Tibial artery (tissue), 4 donors: ENCODE data around the gene CADPS2.

ENCODE experiments used
- DNase-seq, 2 donors: peaks; one replicate each; pipeline ENCODE4 v3.0.0-alpha.2; 2019
- H3K27ac ChIP-seq, 2 donors: fragments of 200-600 bp; sonication (generic) in 1 of 2; 1 replicate in 1 of 2; 2 replicates in 1 of 2; pipeline ENCODE4 v1.5.1; 2018 to 2019; ENCODE audit warnings: mild to moderate bottlenecking in 1 of 2
- H3K27me3 ChIP-seq, 2 donors: fragments of 200-600 bp; sonication (generic) in 1 of 2; one replicate each; pipeline versions ENCODE4 v1.5.1 to v1.6.0; 2016 to 2019
- H3K36me3 ChIP-seq, 3 donors: fragments of 200-600 bp; sonication (generic) in 2 of 3; one replicate each; pipeline ENCODE4 v1.5.1; 2016 to 2019; ENCODE audit warnings: mild to moderate bottlenecking in 2 of 3
- H3K4me1 ChIP-seq, 4 donors: fragments of 200-600 bp; sonication (generic) in 2 of 4; 1 replicate in 3 of 4; 2 replicates in 1 of 4; pipeline ENCODE4 v1.5.1; 2016 to 2019
- H3K4me3 ChIP-seq, 2 donors: fragments of 200-600 bp; sonication (generic) in 1 of 2; 1 replicate in 1 of 2; 2 replicates in 1 of 2; pipeline ENCODE4 v1.5.1; 2018 to 2019; ENCODE audit warnings: mild to moderate bottlenecking in 2 of 2
- H3K9me3 ChIP-seq, 3 donors: fragments of 200-600 bp; sonication (generic) in 1 of 3; one replicate each; pipeline ENCODE4 v1.5.1; 2016 to 2019
- intact Hi-C: fragments of 100-400 bp; cut with DNase I; formaldehyde crosslinking; loops from one replicate; pipeline ENCODE4 v1.15.0; 2023; ENCODE audit warnings: low total_unique reads
- TF ChIP-seq, protein P1 (sequence below), 2 experiments: fragments of 200-600 bp in 1 of 2; fragments of 450-650 bp in 1 of 2; IDR thresholded peaks; one replicate each; pipeline ENCODE4 v1.5.1; 2017 to 2019; ENCODE audit warnings: antibody characterized with exemption in 2 of 2, mild to moderate bottlenecking in 1 of 2, moderate library complexity in 1 of 2

Gene CADPS2

DNA sequence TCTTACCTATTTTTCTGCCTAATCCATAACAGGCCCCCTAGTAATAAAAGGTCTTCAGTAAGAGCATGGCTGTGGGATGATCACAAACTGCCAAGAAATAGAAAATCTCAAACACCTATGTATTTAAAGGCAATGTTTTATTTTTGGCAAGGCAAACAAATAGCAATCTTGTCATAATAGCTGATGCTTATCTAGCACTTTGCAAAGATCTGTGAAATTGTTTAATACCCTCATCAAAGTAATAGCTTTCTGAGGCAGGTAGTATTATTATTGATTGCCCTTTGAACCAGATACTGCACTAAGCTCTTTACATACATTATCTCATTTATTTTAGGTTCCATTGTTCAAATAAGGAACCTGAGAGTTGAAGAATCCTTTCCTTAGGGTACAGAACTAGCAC lies 1.6 kb upstream of the CADPS2 start:
- Histone ChIP-seq H3K9me3 (no peaks in the 10 kb centered on the region), H3K4me1 (peaks cover 0 to 25% (median 4%) of the 10 kb centered on the region in 4 donors), H3K36me3 (no peaks in the 10 kb centered on the region), H3K4me3 (peak overlapping the region in 1 of 2 donors; percentile 93), H3K27ac (peak overlapping the region; percentile 79 to 87), H3K27me3 (no peaks in the 10 kb centered on the region)
- TF ChIP-seq, protein P1, sequence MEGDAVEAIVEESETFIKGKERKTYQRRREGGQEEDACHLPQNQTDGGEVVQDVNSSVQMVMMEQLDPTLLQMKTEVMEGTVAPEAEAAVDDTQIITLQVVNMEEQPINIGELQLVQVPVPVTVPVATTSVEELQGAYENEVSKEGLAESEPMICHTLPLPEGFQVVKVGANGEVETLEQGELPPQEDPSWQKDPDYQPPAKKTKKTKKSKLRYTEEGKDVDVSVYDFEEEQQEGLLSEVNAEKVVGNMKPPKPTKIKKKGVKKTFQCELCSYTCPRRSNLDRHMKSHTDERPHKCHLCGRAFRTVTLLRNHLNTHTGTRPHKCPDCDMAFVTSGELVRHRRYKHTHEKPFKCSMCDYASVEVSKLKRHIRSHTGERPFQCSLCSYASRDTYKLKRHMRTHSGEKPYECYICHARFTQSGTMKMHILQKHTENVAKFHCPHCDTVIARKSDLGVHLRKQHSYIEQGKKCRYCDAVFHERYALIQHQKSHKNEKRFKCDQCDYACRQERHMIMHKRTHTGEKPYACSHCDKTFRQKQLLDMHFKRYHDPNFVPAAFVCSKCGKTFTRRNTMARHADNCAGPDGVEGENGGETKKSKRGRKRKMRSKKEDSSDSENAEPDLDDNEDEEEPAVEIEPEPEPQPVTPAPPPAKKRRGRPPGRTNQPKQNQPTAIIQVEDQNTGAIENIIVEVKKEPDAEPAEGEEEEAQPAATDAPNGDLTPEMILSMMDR (IDR thresholded peaks at IDR 0.05), result no peak
- no peak for DNase-seq
- intact Hi-C loops, result no loop called here

DNA sequence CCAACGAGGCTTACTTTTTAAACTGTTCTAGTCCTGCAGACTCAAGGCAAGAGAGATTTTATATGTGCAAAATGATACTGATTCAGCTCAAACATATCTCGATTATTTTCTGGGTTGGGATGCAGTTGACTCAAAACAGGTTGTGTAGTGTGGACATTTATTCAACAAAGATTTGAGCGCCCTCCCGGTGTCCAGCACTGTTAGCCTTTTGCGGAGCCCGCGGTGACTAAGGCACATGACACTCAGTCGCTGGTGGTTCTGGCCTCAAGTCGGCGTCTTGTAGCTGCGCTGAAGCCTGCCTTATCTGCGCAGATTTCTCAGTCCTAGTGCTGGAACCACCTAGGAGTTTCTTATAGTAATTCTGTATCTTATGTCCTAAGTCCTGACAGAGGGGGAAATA lies 938 bp upstream of the CADPS2 start:
- H3K9me3 ChIP-seq, result no peaks in the 10 kb centered on the region
- no peaks in the 10 kb centered on the region for H3K36me3 ChIP-seq
- H3K27me3 ChIP-seq, result no peaks in the 10 kb centered on the region
- H3K27ac ChIP-seq, result peak overlapping the region; percentile 79 to 87
- DNase-seq, result peak; percentile 79
- peak overlapping the region; percentile 68 to 93 for H3K4me3 ChIP-seq
- intact Hi-C loops, result no loop called here
- peaks cover 0 to 28% (median 6%) of the 10 kb centered on the region in 4 donors for H3K4me1 ChIP-seq
- TF ChIP-seq, protein P1 (IDR thresholded peaks at IDR 0.05), result peak in 1 of 2 experiments; percentile 20

DNA sequence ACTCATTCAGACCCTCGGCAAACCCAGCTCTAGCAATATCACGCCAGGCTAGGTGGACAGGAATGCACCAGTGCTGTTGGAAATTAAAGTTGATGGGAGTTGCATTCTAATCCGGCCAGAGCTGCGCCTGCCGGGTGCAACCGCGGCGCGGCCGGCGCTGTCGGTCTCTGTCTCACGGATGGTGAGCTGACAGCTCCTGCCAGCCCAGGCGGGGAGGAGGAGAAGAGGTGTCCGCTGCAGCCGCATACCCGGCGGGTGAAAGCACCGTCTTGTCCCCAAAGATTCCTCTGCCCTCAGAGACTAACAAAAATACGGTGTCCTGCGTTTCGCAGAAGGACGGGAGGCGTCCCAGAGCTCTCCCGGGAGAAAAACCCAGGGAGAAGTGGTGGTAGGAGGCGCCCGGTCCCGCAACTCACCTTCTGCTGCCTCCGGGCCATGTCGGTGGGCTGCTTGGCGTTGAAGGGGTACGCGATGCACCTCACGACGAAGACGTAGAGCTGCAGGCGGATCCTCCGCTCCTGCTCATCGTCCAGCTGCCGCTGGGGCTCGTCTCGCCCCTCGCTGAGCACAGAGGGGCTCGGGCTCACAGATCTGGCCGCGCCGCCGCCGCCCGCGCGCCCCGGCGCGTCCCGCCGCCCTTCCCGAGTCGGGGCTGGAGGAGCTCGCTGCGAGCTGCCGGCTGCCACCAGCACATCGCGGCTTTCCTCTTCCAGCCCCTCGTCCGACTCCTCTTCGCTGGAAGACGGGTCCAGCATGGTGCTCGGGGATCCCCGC lies 490 bp downstream of the CADPS2 start:
- Histone ChIP-seq H3K36me3 (no peaks in the 10 kb centered on the region), H3K4me3 (peak overlapping the region; percentile 68 to 93), H3K4me1 (peaks cover 0 to 37% (median 7%) of the 10 kb centered on the region in 4 donors), H3K27me3 (no peaks in the 10 kb centered on the region), H3K27ac (peak overlapping the region; percentile 79 to 87), H3K9me3 (no peaks in the 10 kb centered on the region)
- intact Hi-C loops, result no loop called here
- peak; percentile 36 to 66 for DNase-seq
- TF ChIP-seq, protein P1 (IDR thresholded peaks at IDR 0.05), result no peak

DNA sequence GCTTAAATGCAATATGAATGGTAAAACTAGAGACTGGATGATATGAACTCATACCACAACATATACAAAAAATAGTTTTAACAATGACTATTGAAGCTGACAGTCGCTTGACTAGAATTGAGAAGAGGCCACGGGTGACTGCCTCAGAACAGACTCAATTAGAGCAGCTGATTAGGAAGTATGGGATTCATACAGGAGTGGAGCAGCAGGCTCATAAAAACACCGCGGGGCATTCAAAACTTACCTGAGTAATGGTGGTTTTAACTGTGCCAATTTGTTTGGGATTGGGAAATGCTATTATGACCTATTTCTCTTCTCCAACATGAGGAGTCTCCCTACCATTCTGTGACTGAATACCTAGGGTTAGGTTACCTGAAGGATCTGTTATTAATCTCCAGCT lies 2.1 kb downstream of the CADPS2 start:
- no peaks in the 10 kb centered on the region for H3K36me3 ChIP-seq
- H3K9me3 ChIP-seq, result no peaks in the 10 kb centered on the region
- TF ChIP-seq, protein P1 (IDR thresholded peaks at IDR 0.05), result no peak
- no peaks in the 10 kb centered on the region for H3K27me3 ChIP-seq
- H3K27ac ChIP-seq, result peak overlapping the region in 1 of 2 donors; percentile 87
- DNase-seq, result no peak
- intact Hi-C loops, result no loop called here
- no peak overlapping the region for H3K4me3 ChIP-seq
- H3K4me1 ChIP-seq, result peaks cover 0 to 51% (median 9%) of the 10 kb centered on the region in 4 donors

DNA sequence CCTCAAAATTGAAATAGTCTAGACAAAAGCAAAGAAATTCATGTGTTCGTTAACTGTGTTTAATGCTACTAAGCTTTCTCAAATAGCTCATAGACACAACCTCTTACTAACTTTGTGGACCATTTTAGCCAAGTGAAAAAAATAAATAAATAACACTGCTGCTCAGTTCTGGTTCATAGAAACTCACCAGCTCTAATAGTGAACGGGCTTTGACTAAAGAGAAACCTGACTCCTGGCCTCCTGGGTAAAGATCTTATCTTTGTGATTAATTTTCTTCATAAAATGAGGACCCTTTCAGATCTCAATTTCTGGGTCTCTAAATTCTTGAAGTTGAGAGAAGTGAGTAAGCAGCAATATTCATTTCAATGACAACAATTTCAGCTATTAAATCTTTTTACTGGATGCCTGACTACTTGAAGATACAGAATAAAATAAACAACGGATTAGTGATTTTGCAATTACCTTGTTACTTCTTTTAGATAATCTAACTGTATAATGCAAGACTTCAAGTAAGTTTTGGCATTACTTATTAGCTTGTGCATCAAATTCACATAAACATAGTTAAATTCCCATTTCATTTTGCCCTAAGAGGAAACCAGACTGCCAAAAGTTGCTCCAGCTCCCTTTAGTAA lies 3.1 kb downstream of the CADPS2 start:
- Histone ChIP-seq H3K4me1 (peaks cover 0 to 51% (median 9%) of the 10 kb centered on the region in 4 donors), H3K9me3 (no peaks in the 10 kb centered on the region), H3K36me3 (no peaks in the 10 kb centered on the region), H3K27ac (peak overlapping the region in 1 of 2 donors; percentile 25), H3K27me3 (no peaks in the 10 kb centered on the region), H3K4me3 (no peak overlapping the region)
- TF ChIP-seq, protein P1 (IDR thresholded peaks at IDR 0.05), result no peak
- intact Hi-C loops, result no loop called here
- no peak for DNase-seq
